DOHH2 (cell line): ENCODE measurements around the gene THSD1.

ENCODE experiments used
- CTCF ChIP-seq: fragments of 200-600 bp; sonication (generic); IDR thresholded peaks from one replicate; pipeline ENCODE4 v1.5.1; 2014; ENCODE audit warnings: antibody characterized with exemption, mild to moderate bottlenecking, low read depth, low read length; ENCODE audit not compliant: poor library complexity, severe bottlenecking
- EZH2phosphoT487 ChIP-seq: fragments of 200-600 bp; sonication (generic); IDR thresholded peaks from 2 replicates; pipeline ENCODE4 v1.6.1; 2017; ENCODE audit warnings: borderline replicate concordance, mild to moderate bottlenecking, antibody characterized with exemption, low read length, moderate library complexity, mixed read lengths

GRCh38 chr13:52451135-52451804 is 45.3 kb upstream of the THSD1 start:
- no peak for TF ChIP-seq CTCF
- no peak for TF ChIP-seq EZH2phosphoT487
